ENCODE data around the gene ADAMTS5.

ADAMTS5 gene

GRCh38 chr21:26965907-26966581 is 844 bp downstream of the ADAMTS5 start:
- Histone ChIP-seq H4K20me1 (ENCODE audit: low read depth, low read length) (no peaks in the 10 kb centered on the region), H3K27ac (ENCODE audit: low read depth, low read length) (no peak overlapping the region), H3K4me3 (ENCODE audit: insufficient read depth, low read length, poor library complexity, severe bottlenecking) (no peak overlapping the region), H2AFZ (ENCODE audit: low read depth, low read length, severe bottlenecking) (no peak overlapping the region), H3F3A (ENCODE audit: insufficient read depth) (no peaks in the 10 kb centered on the region), H3K9ac (ENCODE audit: low read length) (no peak overlapping the region), H3K27me3 (ENCODE audit: low read length) (no peaks in the 10 kb centered on the region), H3K4me2 (ENCODE audit: low read depth, low read length, poor library complexity, severe bottlenecking) (no peak overlapping the region), H3K9me3 (ENCODE audit: insufficient read depth, low read length) (no peaks in the 10 kb centered on the region), H3K79me2 (ENCODE audit: insufficient read depth, low read length) (no peaks in the 10 kb centered on the region), H3K36me3 (ENCODE audit: low read length) (no peaks in the 10 kb centered on the region), H3K9me2 (replicated peaks; ENCODE audit: insufficient read depth, low read length) (no peaks in the 10 kb centered on the region)
- TF ChIP-seq, protein P1, sequence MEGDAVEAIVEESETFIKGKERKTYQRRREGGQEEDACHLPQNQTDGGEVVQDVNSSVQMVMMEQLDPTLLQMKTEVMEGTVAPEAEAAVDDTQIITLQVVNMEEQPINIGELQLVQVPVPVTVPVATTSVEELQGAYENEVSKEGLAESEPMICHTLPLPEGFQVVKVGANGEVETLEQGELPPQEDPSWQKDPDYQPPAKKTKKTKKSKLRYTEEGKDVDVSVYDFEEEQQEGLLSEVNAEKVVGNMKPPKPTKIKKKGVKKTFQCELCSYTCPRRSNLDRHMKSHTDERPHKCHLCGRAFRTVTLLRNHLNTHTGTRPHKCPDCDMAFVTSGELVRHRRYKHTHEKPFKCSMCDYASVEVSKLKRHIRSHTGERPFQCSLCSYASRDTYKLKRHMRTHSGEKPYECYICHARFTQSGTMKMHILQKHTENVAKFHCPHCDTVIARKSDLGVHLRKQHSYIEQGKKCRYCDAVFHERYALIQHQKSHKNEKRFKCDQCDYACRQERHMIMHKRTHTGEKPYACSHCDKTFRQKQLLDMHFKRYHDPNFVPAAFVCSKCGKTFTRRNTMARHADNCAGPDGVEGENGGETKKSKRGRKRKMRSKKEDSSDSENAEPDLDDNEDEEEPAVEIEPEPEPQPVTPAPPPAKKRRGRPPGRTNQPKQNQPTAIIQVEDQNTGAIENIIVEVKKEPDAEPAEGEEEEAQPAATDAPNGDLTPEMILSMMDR (IDR thresholded peaks at IDR 0.05; ENCODE audit: insufficient read depth, low read length, poor library complexity, severe bottlenecking), result no peak
- TF ChIP-seq EZH2phosphoT487 (conservative IDR thresholded peaks at IDR 0.05; ENCODE audit: low read length), result no peak

DNA sequence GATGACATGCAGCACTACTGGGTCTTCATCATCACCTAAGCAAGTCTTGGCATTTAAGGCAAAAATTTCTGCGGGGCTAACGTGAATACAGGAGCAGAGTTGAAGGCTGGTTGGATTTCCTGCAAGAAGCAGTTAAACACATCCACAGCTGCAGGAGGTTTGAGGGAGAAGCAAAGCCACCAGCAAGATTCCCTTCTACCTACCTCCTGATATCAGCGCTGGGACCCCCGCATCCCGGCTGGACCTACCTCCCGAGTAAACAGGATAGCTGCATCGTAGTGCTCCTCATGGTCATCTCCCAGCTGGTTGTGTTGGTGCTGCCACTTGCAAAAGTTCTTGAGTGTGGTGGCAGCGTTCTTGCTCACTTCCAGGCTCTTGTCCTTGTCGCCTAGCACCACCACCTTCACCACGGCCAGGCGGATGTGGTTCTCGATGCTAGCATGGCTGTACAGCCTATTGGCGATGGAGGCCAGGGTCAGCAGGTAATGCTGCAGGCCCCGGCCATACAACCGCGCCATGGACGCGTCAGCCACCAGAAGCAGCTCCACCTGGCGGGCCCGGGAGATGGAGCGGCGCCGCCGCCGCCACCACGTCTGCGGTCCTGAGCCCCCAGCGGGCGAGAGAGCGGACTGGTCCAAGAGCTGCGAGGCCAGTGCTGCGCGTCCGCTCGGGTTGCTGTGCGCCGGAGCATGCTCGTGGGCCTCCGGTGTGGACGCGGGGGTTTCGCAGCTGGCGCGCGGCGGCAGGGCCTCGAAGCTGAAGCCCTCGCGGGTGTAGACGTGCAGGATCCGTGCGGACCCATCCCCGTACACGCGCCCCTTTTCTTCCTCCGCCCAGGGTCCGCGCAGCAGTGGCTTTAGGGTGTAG is 1.6 kb downstream of the ADAMTS5 start:
- H3K9me3 ChIP-seq (ENCODE audit: insufficient read depth, low read length), result no peaks in the 10 kb centered on the region
- no peaks in the 10 kb centered on the region for H4K20me1 ChIP-seq (ENCODE audit: low read depth, low read length)
- H3K27ac ChIP-seq (ENCODE audit: low read depth, low read length), result no peak overlapping the region
- no peak overlapping the region for H3K9ac ChIP-seq (ENCODE audit: low read length)
- H3K4me2 ChIP-seq (ENCODE audit: low read depth, low read length, poor library complexity, severe bottlenecking), result no peak overlapping the region
- H3K4me3 ChIP-seq (ENCODE audit: insufficient read depth, low read length, poor library complexity, severe bottlenecking), result no peak overlapping the region
- no peaks in the 10 kb centered on the region for H3F3A ChIP-seq (ENCODE audit: insufficient read depth)
- no peaks in the 10 kb centered on the region for H3K79me2 ChIP-seq (ENCODE audit: insufficient read depth, low read length)
- H3K9me2 ChIP-seq (replicated peaks; ENCODE audit: insufficient read depth, low read length), result no peaks in the 10 kb centered on the region
- no peak overlapping the region for H2AFZ ChIP-seq (ENCODE audit: low read depth, low read length, severe bottlenecking)
- no peaks in the 10 kb centered on the region for H3K36me3 ChIP-seq (ENCODE audit: low read length)
- H3K27me3 ChIP-seq (ENCODE audit: low read length), result no peaks in the 10 kb centered on the region
- TF ChIP-seq, protein P1 (IDR thresholded peaks at IDR 0.05; ENCODE audit: insufficient read depth, low read length, poor library complexity, severe bottlenecking), result no peak
- TF ChIP-seq EZH2phosphoT487 (conservative IDR thresholded peaks at IDR 0.05; ENCODE audit: low read length), result no peak

- no peak overlapping the region for H2AFZ ChIP-seq (ENCODE audit: low read depth, low read length, severe bottlenecking)
- no peaks in the 10 kb centered on the region for H3K27me3 ChIP-seq (ENCODE audit: low read length)
- no peaks in the 10 kb centered on the region for H3K9me3 ChIP-seq (ENCODE audit: insufficient read depth, low read length)
- no peak overlapping the region for H3K27ac ChIP-seq (ENCODE audit: low read depth, low read length)
- no peaks in the 10 kb centered on the region for H4K20me1 ChIP-seq (ENCODE audit: low read depth, low read length)
- H3K36me3 ChIP-seq (ENCODE audit: low read length), result no peaks in the 10 kb centered on the region
- no peak overlapping the region for H3K4me3 ChIP-seq (ENCODE audit: insufficient read depth, low read length, poor library complexity, severe bottlenecking)
- no peak overlapping the region for H3K4me2 ChIP-seq (ENCODE audit: low read depth, low read length, poor library complexity, severe bottlenecking)
- H3K9ac ChIP-seq (ENCODE audit: low read length), result no peak overlapping the region
- no peak for TF ChIP-seq EZH2phosphoT487 (conservative IDR thresholded peaks at IDR 0.05; ENCODE audit: low read length)
- TF ChIP-seq, protein P1 (IDR thresholded peaks at IDR 0.05; ENCODE audit: insufficient read depth, low read length, poor library complexity, severe bottlenecking), result no peak
- no peaks in the 10 kb centered on the region for H3K79me2 ChIP-seq (ENCODE audit: insufficient read depth, low read length)
- H3F3A ChIP-seq (ENCODE audit: insufficient read depth), result no peaks in the 10 kb centered on the region
- no peaks in the 10 kb centered on the region for H3K9me2 ChIP-seq (replicated peaks; ENCODE audit: insufficient read depth, low read length)
Observed at GRCh38 chr21:26964170-26964778, 2.6 kb downstream of the ADAMTS5 start.
